Endodermal cell (in vitro differentiated cells): Measurements from ENCODE around the gene ARHGEF3. TPM values are rescaled to one million over a fixed set of nuclear protein-coding genes. Genes with fewer than 3 reads are reported as not detected.

Experiments used
- DNase-seq: peaks from one replicate; pipeline ENCODE4 v3.0.0-alpha.2; 2017
- H3K27ac ChIP-seq: 2 replicates; pipeline ENCODE4 v1.5.1; 2013; ENCODE audit warnings: mild to moderate bottlenecking, low read depth, low read length, moderate library complexity
- H3K27me3 ChIP-seq: 2 replicates; pipeline ENCODE4 v1.6.1; 2013; ENCODE audit warnings: mild to moderate bottlenecking, low read length, moderate library complexity; ENCODE audit not compliant: insufficient read depth, control insufficient read depth, poor library complexity, severe bottlenecking
- H3K36me3 ChIP-seq: 2 replicates; pipeline ENCODE4 v1.7.0; 2013; ENCODE audit warnings: mild to moderate bottlenecking, low read length, moderate library complexity; ENCODE audit not compliant: control insufficient read depth, insufficient read depth
- H3K4me1 ChIP-seq: one replicate; pipeline ENCODE4 v1.7.0; 2013; ENCODE audit warnings: low read length; ENCODE audit not compliant: control insufficient read depth, insufficient read depth
- H3K4me3 ChIP-seq: 2 replicates; pipeline ENCODE4 v1.5.1; 2013; ENCODE audit warnings: mild to moderate bottlenecking, low read length, moderate library complexity
- H3K9ac ChIP-seq: 2 replicates; pipeline ENCODE4 v1.6.1; 2013; ENCODE audit warnings: mild to moderate bottlenecking, low read length, moderate library complexity; ENCODE audit not compliant: poor library complexity, severe bottlenecking; ENCODE audit errors: extremely low read depth
- H3K9me3 ChIP-seq: 2 replicates; pipeline ENCODE4 v1.6.1; 2013; ENCODE audit warnings: mild to moderate bottlenecking, low read length, moderate library complexity; ENCODE audit not compliant: control insufficient read depth
- H3K27ac Mint-ChIP-seq: 2 replicates; pipeline ENCODE4 v1.8.0; 2020; ENCODE audit warnings: mixed read lengths
- H3K27me3 Mint-ChIP-seq: 2 replicates; pipeline ENCODE4 v1.8.0; 2021; ENCODE audit warnings: mild to moderate bottlenecking, mixed read lengths; ENCODE audit not compliant: insufficient read depth
- H3K36me3 Mint-ChIP-seq: 2 replicates; pipeline ENCODE4 v1.8.0; 2020; ENCODE audit warnings: low read depth, mixed read lengths
- H3K4me1 Mint-ChIP-seq: 2 replicates; pipeline ENCODE4 v1.8.0; 2020; ENCODE audit warnings: mixed read lengths
- H3K4me3 Mint-ChIP-seq: 2 replicates; pipeline ENCODE4 v1.8.0; 2020; ENCODE audit warnings: mild to moderate bottlenecking, moderate library complexity, mixed read lengths
- H3K9me3 Mint-ChIP-seq: 2 replicates; pipeline ENCODE4 v1.8.0; 2020; ENCODE audit warnings: mild to moderate bottlenecking, mixed read lengths
- WGBS, 2 experiments: methylation state at CpG; one replicate each; pipeline versions ENCODE4 v1.1.5 to v1.1.7; 2013; ENCODE audit warnings: missing lambda C conversion rate in 2 of 2, mixed read lengths in 1 of 2; ENCODE audit not compliant: insufficient coverage in 1 of 2, insufficient read length in 1 of 2; 5-methylcytosine and 5-hydroxymethylcytosine counted together
- total RNA-seq, 2 donors: library from RNA; stranded (reverse); fragmentation: NEBNext Ultra II Directional in 1 of 2; extraction: Animal tissue kit (Norgen Biotek cat#: 25700) in 1 of 2; gene quantifications; 2 replicates in 1 of 2; 3 replicates in 1 of 2; pipeline ENCODE4 v1.2.1, GENCODE V29; 2021
- TF ChIP-seq, protein P1 (sequence below): fragments of 200-600 bp; sonication (generic); conservative IDR thresholded peaks from 2 replicates; pipeline ENCODE4 v1.5.0; 2021; ENCODE audit warnings: antibody characterized with exemption, mild to moderate bottlenecking

The ARHGEF3 gene
- total RNA-seq, 2 donors from 2014 or later: 12.7 to 14.1 TPM

DNA sequence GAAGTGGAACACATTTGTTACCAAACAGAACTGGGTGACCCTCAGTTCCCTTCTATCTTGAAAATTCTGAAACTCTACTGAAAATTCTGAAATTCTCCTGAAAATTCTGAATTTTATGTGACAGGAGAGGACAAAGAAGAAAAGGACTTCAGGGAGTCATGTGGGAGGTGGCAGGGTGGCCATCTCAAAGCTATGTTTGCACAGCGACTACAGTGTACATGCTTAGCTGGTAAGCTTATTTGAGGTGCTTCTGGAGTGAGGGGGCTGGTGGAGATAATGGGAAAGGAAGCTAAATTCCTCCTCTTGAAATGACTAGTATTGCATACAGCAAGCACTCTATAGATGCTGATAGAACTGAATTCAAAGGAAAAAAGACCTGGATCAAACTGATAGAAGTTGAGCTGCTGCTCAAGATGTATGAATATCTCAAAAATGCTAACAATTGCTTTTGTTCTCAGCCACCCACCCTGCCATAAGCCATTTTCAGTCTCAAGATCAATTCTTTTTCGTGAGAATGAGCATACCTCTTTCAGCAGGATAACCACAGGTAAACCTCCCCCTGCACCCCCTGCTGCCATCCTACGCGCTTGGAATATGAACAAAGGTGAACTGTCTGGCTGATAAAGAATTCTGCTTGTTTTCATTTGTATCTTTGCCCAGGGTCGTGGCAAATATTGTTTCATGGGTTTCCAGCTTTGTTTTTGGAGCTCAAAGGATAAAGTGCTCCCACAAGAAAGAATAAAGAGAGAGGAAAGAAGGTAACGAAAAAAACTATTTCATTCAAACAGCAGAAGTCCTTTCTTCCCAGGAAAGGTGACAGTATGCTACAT, 16.6 kb upstream of the ARHGEF3 start:
- Histone ChIP-seq H3K9me3 (no peaks in the 10 kb centered on the region), H3K9ac (no peak overlapping the region), H3K27ac (no peak overlapping the region), H3K36me3 (no peaks in the 10 kb centered on the region), H3K4me3 (no peak overlapping the region), H3K4me1 (peaks cover 7% of the 10 kb centered on the region), H3K27me3 (no peaks in the 10 kb centered on the region)
- Mint-ChIP-seq H3K36me3 (no peaks in the 10 kb centered on the region), H3K4me1 (peaks cover 33% of the 10 kb centered on the region), H3K27ac (no peak overlapping the region), H3K9me3 (no peaks in the 10 kb centered on the region), H3K4me3 (no peak overlapping the region), H3K27me3 (peaks cover 1% of the 10 kb centered on the region)
- DNase-seq: no peak
- 83 to 88% methylated on average over 4 to 6 of the region's 6 CpGs for WGBS, 2 experiments
- TF ChIP-seq, protein P1, sequence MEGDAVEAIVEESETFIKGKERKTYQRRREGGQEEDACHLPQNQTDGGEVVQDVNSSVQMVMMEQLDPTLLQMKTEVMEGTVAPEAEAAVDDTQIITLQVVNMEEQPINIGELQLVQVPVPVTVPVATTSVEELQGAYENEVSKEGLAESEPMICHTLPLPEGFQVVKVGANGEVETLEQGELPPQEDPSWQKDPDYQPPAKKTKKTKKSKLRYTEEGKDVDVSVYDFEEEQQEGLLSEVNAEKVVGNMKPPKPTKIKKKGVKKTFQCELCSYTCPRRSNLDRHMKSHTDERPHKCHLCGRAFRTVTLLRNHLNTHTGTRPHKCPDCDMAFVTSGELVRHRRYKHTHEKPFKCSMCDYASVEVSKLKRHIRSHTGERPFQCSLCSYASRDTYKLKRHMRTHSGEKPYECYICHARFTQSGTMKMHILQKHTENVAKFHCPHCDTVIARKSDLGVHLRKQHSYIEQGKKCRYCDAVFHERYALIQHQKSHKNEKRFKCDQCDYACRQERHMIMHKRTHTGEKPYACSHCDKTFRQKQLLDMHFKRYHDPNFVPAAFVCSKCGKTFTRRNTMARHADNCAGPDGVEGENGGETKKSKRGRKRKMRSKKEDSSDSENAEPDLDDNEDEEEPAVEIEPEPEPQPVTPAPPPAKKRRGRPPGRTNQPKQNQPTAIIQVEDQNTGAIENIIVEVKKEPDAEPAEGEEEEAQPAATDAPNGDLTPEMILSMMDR: no peak

DNA sequence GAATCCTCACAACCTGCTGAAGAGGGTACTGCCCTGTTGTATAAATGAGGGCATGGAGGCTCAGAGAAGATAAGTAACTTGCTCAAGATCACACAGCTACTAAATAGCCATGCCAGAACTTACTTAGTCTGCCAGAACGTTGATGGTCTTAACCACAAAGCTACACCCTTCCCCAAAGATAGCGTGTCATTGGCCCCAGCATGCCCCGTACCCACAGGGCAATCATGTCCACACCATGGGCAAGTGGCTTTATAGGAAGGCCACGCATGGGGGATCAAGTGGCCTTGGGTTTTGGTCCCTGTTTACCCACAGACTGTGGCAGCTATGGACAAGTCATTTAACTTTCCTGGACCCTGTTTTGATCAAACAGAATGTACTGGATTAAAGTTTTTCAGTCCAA, 15.9 kb upstream of the ARHGEF3 start:
- Mint-ChIP-seq H3K27me3 (peaks cover 1% of the 10 kb centered on the region), H3K9me3 (no peaks in the 10 kb centered on the region), H3K4me3 (no peak overlapping the region), H3K36me3 (no peaks in the 10 kb centered on the region), H3K27ac (no peak overlapping the region), H3K4me1 (peaks cover 33% of the 10 kb centered on the region)
- Histone ChIP-seq H3K36me3 (no peaks in the 10 kb centered on the region), H3K27me3 (no peaks in the 10 kb centered on the region), H3K4me3 (no peak overlapping the region), H3K27ac (no peak overlapping the region), H3K9me3 (no peaks in the 10 kb centered on the region), H3K9ac (no peak overlapping the region), H3K4me1 (peaks cover 5% of the 10 kb centered on the region)
- TF ChIP-seq, protein P1: no peak
- WGBS, 2 experiments: 86 to 95% methylated on average over 4 of the region's 4 CpGs
- DNase-seq: no peak

DNA sequence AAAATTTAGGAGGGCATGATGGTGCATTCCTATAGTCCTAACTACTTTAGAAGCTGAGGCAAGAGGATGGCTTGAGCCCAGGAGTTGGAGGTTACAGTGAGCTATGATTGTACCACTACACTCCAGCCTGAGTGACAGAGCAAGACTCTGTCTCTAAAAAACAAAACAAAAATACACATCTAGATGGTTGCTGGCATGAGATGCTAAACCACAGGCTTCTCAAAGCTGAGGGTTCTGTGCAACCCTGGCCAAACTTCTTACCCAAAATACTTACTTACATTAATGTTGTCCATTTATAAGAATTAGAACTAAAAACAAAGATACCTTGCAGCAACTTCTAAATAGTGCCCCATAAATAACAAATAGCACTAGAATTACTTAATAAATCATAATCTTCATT, 14.3 kb upstream of the ARHGEF3 start:
- Mint-ChIP-seq H3K4me1 (peaks cover 35% of the 10 kb centered on the region), H3K27ac (no peak overlapping the region), H3K36me3 (no peaks in the 10 kb centered on the region), H3K27me3 (peaks cover 1% of the 10 kb centered on the region), H3K4me3 (no peak overlapping the region), H3K9me3 (no peaks in the 10 kb centered on the region)
- H3K9ac ChIP-seq: no peak overlapping the region
- H3K4me3 ChIP-seq: no peak overlapping the region
- TF ChIP-seq, protein P1: no peak
- H3K27me3 ChIP-seq: no peaks in the 10 kb centered on the region
- no peak overlapping the region for H3K27ac ChIP-seq
- no peak for DNase-seq
- no peaks in the 10 kb centered on the region for H3K36me3 ChIP-seq
- peaks cover 8% of the 10 kb centered on the region for H3K4me1 ChIP-seq
- H3K9me3 ChIP-seq: no peaks in the 10 kb centered on the region
